SHP77 treated with DMSO at 0.1 percent for 48 hours (cell line): ENCODE results near the gene SCRT2.

Source experiments
- DNase-seq: peaks from one replicate; lab custom pipeline; 2025; lab: John Stamatoyannopoulos, UW

SCRT2 gene

GRCh38 chr20:672963-673602 is 2.5 kb downstream of the SCRT2 start:
- DNase-seq, result no peak

GRCh38 chr20:671252-672030 is 4.2 kb downstream of the SCRT2 start:
- no peak for DNase-seq

- DNase-seq, result no peak
Observed at GRCh38 chr20:669573-669972, 6.0 kb downstream of the SCRT2 start.

- DNase-seq, result no peak
Observed at GRCh38 chr20:668638-669037, 7.0 kb downstream of the SCRT2 start.

GRCh38 chr20:668050-668449 is 7.6 kb downstream of the SCRT2 start:
- no peak for DNase-seq

- DNase-seq, result no peak
Observed at GRCh38 chr20:667351-668034, 8.1 kb downstream of the SCRT2 start.

- DNase-seq, result no peak
Observed at GRCh38 chr20:666877-667276, 8.7 kb downstream of the SCRT2 start.

DNA sequence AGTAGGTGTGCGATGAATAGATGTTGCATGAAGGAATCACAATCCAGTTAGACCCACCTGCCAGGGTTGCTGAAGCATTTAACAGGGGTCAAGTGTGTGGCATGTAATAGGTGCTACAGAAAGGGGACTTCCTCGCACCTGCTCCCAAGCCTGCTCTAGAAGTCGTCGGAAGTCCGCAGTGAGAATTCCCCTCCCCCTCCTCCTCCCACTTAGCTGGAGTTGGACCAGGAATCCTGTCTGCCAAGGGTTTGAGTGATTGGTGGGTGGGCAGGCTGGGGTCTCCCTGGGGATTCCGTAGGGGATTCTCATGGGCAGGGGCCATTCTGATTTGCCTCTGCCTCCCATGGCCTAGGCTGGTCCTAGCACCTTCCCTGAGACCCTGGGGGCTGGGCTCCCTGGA is 10.3 kb downstream of the SCRT2 start:
- no peak for DNase-seq

GRCh38 chr20:664576-664975 is 11.0 kb downstream of the SCRT2 start:
- DNase-seq, result no peak

DNA sequence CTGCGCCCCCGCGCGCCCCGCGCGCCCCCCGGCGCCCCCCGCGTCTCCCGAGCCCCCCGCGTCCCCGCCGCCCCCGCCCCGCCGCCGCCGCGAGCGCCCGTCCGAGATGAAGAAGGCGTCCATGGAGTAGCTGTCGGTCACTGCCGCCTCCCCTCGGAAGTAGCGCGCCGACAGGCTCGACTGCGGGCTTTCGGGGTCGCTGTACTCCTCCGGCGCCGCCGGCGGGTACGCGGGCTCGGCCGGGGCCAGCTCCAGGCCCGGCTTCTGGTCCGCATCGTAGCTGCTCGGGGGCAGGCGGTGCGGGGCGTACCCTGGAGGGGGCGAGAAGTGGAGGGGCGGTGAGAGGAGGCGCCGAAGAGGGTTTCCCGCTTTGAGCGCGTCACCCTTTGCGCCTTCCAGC is 11.5 kb downstream of the SCRT2 start:
- DNase-seq, result no peak

DNA sequence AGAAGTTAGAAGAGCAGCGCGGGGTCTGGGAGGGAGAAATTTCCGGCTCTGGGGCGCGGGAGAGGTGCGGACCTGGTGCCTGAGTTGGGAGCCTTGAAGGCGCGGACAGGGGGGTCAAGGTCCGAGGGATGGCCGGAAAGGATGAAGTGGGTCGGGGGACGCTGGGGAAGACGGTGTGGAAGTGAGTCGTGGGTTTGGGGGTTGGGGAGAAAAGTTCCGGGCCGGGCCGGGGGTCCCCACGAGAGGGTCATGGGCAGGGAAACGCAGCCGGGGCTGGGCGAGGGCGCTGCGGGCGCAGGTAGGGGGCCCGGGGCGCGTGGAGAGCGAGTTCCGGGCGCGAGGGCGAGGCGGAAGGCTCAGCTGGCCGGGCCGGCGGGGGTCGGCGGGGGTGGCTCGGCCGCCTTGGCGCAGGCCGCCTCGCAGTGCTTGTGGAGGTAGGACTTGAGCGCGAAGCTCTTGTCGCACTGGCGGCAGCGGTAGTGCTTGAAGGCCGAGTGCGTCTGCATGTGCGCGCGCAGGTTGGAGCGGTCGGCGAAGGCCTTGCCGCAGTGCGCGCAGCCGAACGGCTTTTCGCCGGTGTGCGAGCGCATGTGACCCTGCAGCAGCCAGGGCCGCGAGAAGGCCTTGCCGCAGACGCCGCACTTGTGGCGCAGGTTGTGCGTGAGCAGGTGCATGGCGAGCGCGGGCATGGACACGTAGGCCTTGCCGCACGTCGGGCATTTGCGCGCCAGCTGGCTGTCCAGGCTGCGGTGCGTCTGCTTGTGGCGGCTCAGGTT is 12.1 kb downstream of the SCRT2 start:
- DNase-seq, result no peak

DNA sequence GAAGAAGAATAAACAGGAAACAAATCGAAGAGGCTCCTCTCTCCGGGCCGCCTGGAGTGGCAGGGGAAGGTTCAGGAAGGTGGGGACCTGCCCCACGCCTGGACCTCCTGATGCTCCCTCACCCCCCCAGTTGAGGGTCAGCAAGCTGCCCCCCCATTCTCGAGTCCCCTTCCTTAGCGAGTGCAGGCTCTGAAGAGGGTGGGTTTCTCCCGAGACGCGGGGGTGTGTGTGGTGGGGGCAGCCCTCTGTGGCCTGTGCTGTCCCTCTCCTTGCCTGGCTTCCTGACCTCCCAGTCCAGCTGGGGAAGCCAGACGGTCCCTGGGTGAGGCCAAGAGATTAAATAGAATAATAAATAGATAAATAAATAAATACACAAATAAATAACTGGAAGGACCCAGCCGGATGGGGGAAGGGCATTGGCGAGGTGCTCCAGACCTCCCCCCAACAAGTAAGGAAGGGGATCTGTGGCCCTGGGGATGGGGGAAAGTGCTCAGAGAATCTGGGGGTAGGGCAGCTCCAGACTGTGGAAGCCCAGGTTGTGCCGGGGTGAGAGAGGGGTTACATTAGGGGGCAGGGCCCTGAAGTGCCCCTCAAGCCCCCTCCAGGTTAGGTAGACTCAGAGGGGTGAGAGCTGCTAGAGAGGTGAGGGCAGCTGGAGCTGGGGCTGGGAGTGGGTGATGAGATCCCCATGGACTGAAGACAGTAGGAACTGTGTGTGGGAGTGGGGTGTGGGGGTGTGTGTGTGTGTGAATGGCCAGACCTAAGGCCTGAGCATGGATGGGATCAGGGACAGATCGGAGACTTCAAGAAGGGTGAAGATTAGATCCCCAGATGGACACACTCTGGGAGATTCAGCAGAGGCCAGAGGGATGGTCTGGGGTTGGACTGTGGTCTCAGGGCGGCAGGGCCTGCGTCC is 13.1 kb downstream of the SCRT2 start:
- no peak for DNase-seq

DNA sequence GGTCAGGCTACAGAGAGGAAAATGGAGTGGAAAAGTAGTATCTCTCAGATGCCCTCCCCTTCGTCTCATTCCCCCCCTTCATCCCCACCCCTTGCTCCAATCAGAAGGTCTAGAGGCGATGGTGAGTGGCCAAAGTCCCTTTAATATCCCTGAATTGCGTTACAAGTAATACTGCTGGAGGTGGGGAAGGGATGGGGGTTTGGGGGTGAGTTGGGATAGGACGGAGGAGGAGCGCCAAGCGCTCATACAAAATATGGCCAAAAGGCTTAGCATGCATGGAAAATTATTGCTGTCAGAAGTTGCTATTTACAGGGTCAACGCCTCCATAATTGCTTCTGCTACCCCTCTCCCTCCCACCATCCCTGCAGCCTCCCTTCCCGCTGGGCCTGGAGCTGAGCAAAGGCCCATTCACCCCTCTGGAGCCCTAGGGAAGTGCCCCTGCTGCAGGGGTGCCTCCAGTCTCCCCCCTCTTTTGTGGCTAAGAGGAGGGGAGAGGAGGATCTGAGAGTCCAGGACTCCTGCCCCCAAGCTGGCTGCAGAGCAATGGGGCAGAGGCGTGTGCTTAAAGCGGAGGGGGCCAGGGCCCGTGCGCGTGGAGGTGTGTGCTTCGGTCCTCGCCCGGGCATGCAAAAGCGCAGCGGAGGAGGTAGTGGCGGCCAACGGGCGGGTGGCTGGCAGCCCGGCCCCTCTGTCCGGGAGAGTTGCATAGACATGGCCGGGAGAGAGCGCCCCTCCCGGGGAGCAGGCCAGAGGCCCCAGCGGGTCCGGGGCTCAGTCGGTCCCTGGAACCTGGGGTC is 13.9 kb downstream of the SCRT2 start:
- DNase-seq, result no peak

- DNase-seq, result no peak
Observed at GRCh38 chr20:658731-659291, 16.8 kb downstream of the SCRT2 start.

GRCh38 chr20:658202-658601 is 17.4 kb downstream of the SCRT2 start:
- DNase-seq, result no peak

DNA sequence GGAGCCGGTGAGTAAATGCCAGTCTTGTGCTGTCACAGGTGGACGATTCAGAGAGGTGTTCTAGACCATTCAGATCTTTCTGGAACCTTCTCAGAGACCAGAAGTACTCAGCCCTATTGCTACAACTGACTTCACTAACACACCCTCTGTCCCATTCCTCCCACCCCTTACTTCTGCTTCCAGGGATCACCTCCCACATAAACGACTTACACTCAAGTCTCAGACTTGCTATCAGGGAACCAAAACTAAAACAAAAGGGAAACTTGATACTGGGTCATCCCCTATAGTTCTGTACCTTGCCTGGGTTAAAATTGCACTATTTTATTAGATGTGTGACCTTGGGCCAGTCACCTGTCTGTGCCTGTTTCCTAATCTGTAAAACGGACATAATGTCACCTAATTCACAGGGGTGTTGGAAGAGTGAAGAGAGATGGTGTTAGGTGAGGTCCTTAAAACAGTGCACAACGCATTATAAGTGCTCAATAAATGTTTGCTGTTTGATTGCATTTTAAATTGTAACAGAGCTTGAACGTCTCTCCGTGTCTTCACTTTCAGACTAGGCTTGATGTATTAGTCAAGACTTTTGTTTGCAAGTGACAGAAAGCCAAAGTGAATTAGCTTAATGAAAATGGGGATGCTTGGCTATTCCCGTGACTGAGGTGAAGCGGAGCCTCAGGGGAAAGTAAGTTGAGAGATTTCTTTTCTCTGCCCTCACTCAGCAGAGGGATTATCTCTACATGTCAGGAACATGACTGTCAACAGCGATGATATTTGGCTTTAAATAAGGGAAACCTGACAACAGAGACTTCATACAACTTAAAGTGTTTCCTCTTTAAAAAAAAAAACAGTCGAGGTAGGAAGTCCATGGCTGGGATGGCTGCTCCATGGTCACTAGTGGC is 19.6 kb downstream of the SCRT2 start:
- no peak for DNase-seq

GRCh38 chr20:654417-654750 is 21.2 kb downstream of the SCRT2 start:
- no peak for DNase-seq

DNA sequence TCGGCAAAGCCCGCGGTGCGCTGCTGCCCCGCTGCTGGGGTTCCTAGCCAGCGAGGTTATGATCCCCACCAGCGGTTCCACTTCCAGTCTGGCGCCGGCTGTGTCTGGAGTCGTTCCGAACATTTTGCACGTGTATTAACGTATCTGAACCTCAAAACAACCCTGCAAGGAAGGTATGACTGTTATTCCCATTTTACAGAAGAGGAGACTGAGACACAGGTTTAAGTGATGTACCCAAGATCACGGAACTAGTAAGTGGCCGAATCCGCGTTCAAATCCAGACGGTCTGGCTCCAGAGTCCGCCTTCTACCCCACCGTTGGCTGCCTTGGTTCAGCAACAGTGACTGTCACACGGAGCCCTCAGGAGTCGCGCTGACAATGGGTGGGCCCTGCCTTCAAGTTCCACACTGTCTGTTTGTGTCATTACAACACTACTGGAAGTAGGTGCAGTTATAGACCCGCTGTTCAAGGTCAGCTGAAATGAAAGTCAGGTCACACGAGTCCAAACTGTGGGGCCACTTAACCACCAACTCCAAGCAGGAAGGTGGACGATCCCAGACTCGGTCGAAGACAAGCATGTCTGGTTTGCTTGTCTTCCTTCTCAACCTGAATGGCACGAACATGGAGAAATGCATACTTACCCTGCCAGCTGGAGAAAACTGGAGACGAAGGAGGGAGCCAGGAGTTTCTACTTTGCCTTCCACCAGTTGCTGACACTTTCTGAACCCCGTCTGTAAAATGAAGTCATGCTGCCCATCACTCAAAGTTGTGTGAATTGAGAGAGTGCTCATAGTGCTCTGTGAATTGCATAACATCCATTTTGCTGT is 21.8 kb downstream of the SCRT2 start:
- DNase-seq, result no peak
